GM19438 (cell line): ENCODE data around the gene ZNF616.
"Not testable (repeated sequence)": the region's sequence is repeated elsewhere in the genome, so short reads cannot be mapped to it uniquely, and the experiment has no call there.

Experiments
- ATAC-seq: cut with Tn5 transposase; IDR thresholded peaks from one replicate; pipeline ENCODE4 v1.9.1; 2021; ENCODE audit warnings: low read depth; ENCODE audit not compliant: unreplicated experiment

Gene ZNF616

DNA sequence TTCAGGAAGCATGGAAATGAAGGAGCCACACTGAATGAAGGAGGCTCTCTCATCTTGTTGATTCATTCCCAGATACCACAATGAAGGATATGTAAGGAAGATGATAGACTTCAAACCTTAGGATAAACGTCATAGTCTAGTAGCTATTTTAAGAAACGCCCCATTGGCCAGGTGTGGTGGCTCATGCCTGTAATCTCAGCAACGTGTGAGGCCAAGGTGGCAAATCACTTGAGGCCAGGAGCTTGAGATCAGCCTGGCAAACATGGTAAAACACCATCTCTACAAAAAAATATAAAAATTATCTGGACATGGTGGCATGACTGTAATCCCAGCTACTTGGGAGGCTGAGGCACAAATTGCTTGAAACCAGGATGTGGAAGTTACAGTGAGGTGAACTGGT lies 27.1 kb downstream of the ZNF616 start:
- ATAC-seq = no peak

DNA sequence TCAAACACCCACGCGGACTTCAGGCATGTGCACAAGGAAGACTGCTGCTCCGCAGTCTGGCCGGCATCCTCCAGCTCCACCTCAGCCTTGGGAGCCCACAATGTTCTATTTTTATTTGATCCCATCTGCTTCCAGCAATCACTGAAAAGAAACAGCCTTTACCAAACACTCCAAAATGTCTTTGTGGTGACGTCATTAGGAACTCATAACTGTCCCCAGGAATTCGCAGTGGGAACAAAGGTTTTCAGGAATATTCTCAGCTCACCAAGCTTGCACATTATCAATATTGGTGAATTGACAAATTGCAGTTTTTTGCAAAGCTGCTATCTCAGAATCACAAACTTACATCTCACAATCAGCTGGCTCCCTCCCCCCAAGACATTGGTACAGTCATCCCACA lies 29.0 kb downstream of the ZNF616 start:
- ATAC-seq = no peak

DNA sequence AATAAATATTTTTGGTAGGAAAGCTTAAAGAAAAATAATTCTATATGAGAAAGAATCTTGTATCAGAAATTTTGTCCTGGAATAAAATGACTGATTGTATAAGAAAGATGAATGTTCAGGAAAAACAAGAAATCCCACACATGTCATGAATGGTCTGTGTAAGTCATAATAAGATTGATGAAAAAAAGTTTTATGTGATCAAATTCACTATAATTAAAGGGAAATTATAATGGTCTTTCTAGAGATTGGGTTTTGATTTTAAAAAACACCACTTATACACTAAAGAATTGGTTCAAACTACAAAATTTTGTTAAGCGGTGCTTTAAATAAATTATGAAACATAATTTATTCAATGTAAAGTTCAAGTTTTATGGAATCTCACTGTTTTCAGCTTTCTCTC lies 37.0 kb downstream of the ZNF616 start:
- ATAC-seq = no peak

DNA sequence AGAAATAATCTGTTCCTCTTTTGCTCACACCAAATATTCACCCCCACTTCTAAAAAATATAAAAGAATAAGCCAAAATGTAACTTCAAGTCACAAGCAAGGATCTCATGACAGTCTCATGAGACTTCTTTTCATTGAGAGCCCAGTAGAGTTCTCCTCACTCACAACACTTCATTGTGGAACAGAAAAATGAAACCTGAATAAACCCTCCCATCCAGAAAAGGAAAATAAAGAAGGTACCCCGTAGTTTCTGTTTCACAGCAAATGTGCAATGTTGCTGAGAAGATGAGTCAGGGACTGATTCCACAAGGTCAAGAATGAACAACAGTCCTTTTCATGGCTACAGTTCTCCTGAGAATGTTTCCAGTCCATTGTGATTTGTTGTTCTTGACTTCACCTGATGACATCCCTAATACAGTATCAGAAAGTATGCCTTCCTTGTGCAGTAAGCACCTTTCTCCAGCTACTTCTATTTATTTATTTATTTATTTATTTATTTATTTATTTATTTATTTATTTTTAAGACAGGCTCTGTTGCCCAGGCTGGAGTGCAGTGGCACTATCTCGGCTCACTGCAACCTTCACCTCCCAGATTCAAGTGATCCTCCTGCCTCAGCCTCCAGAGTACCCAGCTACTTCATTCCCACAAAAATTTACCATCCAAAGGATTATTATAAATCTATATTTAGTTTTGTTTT lies 37.7 kb downstream of the ZNF616 start:
- no peak for ATAC-seq

DNA sequence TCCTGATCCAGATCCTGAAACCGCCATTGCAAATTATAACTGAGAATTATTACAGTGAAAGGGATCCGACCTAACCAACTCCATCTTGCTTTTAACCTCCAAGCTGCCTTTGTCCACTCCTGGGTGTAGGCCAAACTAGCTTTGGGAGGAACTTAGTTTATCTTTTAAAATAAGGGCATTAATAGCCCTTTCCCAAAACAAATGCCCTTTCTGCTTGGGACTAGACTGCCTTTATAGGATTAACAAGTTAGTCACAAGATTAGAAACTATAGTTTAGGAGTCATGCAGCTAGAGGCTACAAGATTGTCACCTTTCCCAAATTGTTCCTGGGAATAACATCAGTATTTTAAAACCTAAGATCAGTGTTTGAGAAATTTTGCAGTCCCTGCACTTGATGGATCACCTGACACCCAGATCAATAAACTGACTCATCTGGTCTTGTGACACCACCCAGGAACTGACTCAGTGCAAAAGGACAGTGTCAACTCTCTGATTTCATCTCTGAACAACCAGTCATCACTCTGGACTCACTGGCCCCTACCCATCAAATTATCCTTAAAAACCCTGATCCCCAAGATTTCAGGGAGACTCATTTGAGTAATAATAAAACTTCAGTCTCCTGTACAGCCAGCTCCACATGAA lies 40.1 kb downstream of the ZNF616 start:
- no peak for ATAC-seq

DNA sequence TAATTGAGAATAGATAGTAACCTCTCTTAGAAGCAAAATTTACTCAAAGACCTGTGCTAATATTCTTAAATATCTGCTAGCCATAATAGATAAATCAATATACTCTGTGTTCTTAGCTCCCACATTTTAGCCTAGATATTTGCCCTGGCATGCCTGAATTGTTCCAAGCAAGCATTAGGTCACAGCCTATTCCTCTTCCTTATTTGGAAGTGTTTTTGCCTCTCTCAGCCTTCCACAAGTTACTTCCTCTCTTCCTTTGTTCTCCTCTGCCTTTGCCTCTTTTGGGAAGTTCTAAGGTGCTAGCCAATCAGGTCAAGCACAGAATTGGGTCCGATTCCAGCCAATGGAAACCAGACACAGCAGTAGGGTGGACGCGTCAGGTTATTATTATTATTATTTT lies 43.3 kb downstream of the ZNF616 start:
- ATAC-seq = not testable (repeated sequence)

DNA sequence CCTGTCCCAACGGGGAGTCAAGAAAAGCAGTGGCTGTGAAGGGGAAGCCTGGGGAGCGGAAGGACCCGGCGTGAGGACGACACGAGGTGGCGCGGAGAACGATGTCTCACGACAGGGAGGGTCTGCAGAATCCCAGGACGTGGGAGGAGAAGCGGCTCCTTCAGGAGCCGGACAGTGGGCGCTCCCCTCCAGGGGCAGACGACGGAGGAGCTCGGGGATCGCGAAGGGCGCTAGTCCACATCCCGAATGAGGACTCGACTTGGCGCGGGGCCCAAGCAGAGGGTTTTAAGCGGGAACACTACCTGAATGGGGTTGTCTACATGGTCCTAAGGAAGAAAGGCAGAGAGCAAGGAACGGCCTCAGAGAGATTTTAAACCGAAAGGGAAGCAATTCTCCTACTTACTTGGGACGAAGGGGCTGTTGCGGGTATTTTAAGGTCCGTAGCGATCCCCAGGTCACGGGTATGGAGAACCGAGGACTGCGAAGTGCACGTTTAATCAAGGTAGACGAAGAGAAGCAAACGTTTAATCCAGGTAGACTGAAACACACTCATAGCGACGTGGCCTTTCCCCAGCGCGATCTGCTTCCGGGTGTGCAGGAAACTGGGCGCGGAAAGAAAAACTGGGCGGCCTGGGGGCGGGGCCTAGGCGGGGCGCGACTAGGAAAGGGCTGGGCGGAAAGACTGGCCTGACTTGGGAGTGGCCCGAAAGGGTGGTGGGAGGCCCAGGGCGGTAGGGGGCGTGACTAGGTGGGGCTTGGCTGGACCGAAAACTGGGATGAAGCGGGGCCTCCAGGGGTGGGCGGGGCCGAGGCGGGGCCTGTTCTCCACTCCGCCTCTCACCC lies 44.3 kb downstream of the ZNF616 start, which contains the start of gene ZNF841:
ZNF841 (minus strand) TSS at position 594 of the 843 bp plus-strand sequence. CDS start 10,964 bp downstream, outside the sequence.
- ATAC-seq = no peak

DNA sequence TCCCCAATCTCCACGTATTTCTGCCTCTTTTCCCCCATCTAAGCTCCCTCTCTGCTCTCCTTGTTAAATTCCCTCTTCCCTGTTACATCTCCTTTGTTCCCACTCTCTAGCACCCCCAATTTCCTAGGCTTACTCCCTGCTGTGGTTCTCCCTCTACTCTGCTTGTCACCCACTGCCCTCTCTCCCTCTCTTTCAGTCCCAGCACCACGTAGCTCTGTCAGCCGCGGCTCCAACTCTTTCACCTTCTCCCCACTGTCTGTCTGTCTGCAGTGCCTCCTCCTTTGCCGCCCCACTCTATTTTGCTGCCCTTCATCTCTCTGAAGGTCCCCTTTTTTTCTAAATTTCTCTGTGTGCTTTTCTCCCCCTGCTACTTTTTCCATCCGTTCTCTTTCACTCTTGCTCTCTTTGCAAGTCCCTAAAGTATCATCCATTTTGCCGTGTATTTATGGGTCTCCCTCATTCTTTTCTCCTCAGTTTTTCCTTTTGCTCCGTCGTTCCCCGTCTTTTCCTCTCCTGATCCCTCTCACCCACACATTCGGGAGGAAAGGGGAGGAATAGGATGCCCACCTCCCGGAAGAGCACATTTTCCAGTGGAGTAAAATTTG lies 45.1 kb downstream of the ZNF616 start:
- ATAC-seq = no peak

DNA sequence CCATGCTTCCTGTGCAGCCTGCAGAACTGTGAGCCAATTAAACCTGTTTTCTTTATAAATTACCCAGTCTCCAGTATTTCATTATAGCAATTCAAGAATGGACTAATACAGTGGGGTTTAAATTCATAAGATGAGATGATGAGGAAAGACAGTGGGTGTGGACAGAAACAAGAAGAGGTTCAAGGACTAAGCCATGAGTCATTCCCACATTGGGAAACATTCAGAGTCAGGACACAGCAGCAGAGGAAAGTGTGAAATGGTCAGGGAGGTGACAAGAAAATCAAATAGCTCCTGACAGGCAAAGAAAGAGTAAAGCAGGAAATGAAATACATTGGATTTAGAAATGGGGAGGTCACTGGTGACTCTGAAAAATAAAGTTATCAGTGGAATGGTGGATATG lies 53.3 kb downstream of the ZNF616 start:
- no peak for ATAC-seq

DNA sequence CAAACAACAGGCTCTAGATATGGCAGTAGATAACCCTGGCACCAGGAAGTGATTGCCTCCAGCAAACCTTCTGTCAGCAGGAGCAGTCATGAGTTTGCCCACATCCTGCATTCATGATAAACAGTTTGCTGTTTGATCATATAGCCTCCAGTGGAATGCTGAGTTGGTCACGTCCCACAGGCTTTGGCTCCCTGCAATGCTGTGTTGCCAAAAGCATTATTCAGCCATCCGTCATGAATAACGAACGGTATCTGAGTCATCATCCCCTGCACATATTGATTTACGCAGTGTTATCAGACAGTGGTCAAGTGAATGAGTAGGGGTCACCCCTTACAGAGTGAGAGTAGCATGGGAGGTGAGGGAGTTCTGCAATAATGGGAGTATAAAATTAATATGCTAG lies 69.2 kb downstream of the ZNF616 start:
- ATAC-seq = no peak

DNA sequence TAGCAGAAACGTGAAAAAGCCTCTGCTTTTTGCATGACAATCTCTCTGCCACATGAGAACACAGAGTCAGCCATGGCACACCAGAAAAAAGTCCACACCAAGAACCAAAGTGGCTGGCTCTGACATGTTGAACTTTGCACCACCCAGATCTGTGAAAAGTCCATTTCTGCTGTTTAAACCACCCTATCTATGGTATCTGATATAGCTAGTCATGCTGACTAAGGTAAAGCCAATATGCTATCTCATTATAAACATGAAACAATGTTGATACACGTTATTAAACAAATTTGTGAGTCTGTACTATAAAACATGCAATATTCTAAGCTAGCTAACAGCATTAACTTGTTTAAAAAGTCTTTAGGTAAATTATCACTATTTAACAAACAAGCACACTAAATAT lies 70.1 kb downstream of the ZNF616 start:
- no peak for ATAC-seq

DNA sequence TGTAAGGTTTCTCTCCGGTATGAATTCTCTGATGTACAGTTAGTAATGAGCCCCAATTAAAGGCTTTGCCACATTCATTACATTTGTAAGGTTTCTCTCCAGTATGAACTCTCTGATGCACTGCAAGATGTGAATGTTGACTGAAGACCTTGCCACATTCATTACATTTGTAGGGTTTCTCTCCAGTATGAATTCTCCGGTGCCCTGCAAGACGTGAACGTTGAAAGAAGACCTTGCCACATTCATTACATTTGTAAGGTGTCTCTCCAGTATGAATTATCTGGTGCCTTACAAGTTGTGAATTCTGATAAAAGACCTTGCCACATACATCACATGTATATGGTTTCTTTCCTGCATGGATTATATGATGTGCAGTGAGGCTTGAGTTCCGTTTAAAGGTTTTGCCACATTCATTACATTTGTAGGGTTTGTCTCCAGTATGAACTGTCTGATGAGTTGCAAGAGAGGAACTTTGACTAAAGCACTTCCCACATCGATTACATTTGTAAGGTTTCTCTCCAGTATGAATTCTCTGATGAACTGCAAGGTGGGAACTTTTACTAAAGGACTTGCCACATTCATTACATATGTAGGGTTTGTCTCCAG lies 73.4 kb downstream of the ZNF616 start:
- no peak for ATAC-seq

DNA sequence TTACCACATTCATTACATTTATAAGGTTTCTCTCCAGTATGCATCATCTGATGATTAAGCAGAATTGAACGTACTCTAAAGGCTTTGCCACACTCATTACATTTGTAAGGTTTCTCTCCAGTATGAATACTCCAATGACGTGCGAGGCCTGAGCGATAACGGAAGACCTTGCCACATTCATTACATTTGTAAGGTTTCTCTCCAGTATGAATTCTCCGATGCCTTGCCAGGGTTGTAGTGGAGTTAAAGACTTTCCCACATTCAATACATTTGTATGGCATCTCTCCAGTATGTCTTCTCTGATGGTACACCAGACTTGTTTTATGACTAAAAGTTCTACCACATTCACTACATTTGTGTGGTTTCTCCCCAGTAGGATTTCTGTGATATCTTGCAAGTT lies 74.3 kb downstream of the ZNF616 start:
- no peak for ATAC-seq
